Cardiac muscle cell (in vitro differentiated cells and primary cell): Measurements from ENCODE around the gene LRRC23. TPM values are rescaled to one million over a fixed set of nuclear protein-coding genes. Genes with fewer than 3 reads are reported as not detected.
"Not testable (repeated sequence)": the region's sequence is repeated elsewhere in the genome, so short reads cannot be mapped to it uniquely, and the experiment has no call there.

Experiments used
- DNase-seq, 2 donors: peaks; one replicate each; pipeline versions ENCODE4 v3.0.0 to v3.0.0-alpha.2; 2010 to 2017; ENCODE audit warnings: low read depth in 1 of 2, low spot score in 1 of 2
- H3K27ac ChIP-seq: fragments of 200-600 bp; sonication (generic); 2 replicates; pipeline ENCODE4 v1.5.1; 2016
- H3K27me3 ChIP-seq: fragments of 200-600 bp; sonication (generic); 2 replicates; pipeline ENCODE4 v1.6.0; 2016; ENCODE audit warnings: control low read depth
- H3K36me3 ChIP-seq: fragments of 200-600 bp; sonication (generic); 2 replicates; pipeline ENCODE4 v1.5.1; 2016; ENCODE audit warnings: control low read depth
- H3K4me1 ChIP-seq: fragments of 200-600 bp; sonication (generic); 2 replicates; pipeline ENCODE4 v1.8.1; 2017; ENCODE audit warnings: low read depth, mild to moderate bottlenecking, mixed run types
- H3K4me3 ChIP-seq: fragments of 200-600 bp; sonication (generic); 2 replicates; pipeline ENCODE4 v1.5.1; 2016; ENCODE audit warnings: mild to moderate bottlenecking
- H3K9me3 ChIP-seq: fragments of 200-600 bp; sonication (generic); 2 replicates; pipeline ENCODE4 v1.5.1; 2017; ENCODE audit warnings: low read depth, mild to moderate bottlenecking, control low read depth
- polyA plus RNA-seq: library from polyadenylated mRNA; unstranded; fragments of >200 nt; fragmentation: Nextera tagmentation; extraction: Ambion mirVana; gene quantifications from 2 replicates; pipeline ENCODE4 v1.2.1, GENCODE V29; 2016
- total RNA-seq: library from RNA; depleted of rRNA; stranded (reverse); fragments of >200 nt; gene quantifications from 2 replicates; pipeline ENCODE4 v1.2.3, GENCODE V29; 2016
- TF ChIP-seq, protein P1 (sequence below): IDR thresholded peaks from 2 replicates; pipeline ENCODE4 v1.5.1; 2012; ENCODE audit warnings: low read depth, mild to moderate bottlenecking, low read length

The LRRC23 gene
- total and polyA plus RNA-seq, 2 experiments from 2014 or later = 17.5 to 23.7 TPM

DNA sequence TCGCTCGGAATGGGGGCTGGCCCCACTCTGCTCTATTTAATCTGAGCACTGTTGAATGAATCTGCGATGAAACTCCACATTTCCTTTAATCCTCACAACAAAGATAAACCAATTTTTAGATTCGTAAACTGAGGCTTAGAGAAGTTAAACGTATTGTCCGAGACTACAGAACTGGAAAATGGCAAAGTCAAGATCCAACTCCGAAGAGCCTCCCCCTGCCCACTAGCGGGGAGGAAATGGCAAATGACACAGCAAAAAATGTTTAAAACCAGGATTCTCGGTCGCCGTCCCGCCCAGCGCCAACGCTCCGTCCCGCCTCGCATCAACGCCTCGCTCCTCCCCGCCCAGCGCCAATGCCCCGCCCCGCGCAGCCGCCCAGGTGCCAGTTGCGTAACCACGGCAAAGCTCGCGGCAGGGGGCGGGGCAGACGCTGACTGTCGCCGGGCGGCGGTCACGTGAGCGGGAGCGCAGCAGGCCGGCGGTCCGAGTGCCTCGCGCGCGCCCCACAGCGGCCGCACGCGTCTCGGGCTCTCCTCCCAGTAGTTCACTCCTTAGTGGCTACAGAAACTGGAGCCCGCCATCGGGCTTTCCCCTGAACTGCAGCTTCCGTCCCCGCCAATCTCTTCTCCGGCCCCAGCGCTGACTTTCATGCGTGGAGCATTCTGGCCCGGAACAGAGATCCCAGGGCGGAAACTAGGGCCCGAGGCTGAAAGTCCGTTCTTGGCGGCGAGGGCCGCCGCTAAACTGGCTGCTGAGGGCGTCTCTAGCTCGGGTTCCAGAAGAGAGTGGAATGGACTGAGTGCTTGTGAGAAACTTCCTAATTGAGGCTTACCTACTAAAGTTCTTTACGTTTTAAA is 13.6 kb upstream of the LRRC23 start:
- TF ChIP-seq, protein P1, sequence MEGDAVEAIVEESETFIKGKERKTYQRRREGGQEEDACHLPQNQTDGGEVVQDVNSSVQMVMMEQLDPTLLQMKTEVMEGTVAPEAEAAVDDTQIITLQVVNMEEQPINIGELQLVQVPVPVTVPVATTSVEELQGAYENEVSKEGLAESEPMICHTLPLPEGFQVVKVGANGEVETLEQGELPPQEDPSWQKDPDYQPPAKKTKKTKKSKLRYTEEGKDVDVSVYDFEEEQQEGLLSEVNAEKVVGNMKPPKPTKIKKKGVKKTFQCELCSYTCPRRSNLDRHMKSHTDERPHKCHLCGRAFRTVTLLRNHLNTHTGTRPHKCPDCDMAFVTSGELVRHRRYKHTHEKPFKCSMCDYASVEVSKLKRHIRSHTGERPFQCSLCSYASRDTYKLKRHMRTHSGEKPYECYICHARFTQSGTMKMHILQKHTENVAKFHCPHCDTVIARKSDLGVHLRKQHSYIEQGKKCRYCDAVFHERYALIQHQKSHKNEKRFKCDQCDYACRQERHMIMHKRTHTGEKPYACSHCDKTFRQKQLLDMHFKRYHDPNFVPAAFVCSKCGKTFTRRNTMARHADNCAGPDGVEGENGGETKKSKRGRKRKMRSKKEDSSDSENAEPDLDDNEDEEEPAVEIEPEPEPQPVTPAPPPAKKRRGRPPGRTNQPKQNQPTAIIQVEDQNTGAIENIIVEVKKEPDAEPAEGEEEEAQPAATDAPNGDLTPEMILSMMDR = peak; percentile 81
- H3K27ac ChIP-seq = peak overlapping the region; percentile 54
- H3K9me3 ChIP-seq = no peaks in the 10 kb centered on the region
- peak; percentile 98 to 99 for DNase-seq
- no peaks in the 10 kb centered on the region for H3K4me1 ChIP-seq
- H3K27me3 ChIP-seq = no peaks in the 10 kb centered on the region
- peak overlapping the region; percentile 32 for H3K4me3 ChIP-seq
- no peaks in the 10 kb centered on the region for H3K36me3 ChIP-seq

DNA sequence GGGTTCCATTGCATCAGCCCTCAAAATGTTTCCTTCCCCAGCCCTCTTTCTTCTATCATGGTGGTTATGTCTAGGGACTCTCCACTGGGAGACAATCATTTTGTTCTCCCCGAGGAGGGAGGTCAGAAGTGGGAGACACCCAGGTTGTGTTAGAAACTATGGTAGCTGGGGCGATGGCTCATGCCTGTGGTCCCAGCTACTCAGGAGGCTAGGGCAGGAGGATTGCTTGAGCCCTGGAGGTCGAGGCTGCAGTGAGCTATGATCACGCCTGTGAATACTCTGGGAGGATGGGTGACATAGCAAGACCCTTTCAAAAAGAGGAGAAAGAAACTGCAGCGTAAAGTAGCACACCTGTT is 13.0 kb upstream of the LRRC23 start:
- no peaks in the 10 kb centered on the region for H3K4me1 ChIP-seq
- TF ChIP-seq, protein P1 = no peak
- DNase-seq = no peak
- H3K4me3 ChIP-seq = peak overlapping the region; percentile 25
- H3K27ac ChIP-seq = peak overlapping the region; percentile 54
- H3K27me3 ChIP-seq = no peaks in the 10 kb centered on the region
- no peaks in the 10 kb centered on the region for H3K36me3 ChIP-seq
- H3K9me3 ChIP-seq = no peaks in the 10 kb centered on the region

DNA sequence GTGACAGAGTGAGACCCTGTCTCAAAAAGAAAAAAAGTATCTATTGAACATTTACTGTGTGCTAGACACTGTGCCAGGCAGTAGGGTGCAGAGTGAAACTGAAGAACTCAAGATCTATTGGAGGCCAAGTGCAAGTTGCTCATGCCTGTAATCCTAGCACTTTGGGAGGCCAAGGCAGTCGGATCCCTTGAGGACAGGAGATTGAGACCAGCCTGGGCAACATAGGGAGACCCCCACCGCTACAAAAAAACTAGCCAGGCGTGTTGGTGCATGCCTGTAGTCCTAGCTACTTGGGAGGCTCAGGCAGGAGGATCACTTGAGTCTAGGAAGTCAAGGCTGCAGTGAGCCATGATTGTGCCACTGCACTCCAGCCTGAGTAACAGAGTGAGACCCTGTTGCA is 11.9 kb upstream of the LRRC23 start:
- not testable (repeated sequence) for H3K27me3 ChIP-seq, H3K27ac ChIP-seq, H3K9me3 ChIP-seq, DNase-seq, H3K4me1 ChIP-seq, H3K4me3 ChIP-seq, H3K36me3 ChIP-seq

DNA sequence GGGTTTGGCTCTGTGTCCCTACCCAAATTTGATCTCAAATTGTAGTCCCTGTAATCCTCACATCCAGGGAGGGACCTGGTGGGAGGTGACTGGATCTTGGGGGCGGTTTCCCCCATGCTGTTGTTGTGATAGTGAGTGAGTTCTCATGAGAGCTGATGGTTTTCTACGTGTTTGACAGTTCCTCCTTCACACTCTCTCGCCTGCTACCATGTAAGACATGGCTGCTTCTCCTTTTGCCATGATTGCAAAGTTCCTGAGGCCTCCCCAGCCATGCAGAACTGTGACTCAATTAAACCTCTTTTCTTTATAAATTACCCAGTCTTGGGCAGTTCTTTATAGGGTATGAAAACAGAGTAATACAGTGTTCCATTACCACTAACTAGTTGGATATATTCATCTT is 10.3 kb upstream of the LRRC23 start:
- TF ChIP-seq, protein P1 = no peak
- H3K27ac ChIP-seq = no peak overlapping the region
- no peak overlapping the region for H3K4me3 ChIP-seq
- DNase-seq = no peak
- no peaks in the 10 kb centered on the region for H3K9me3 ChIP-seq
- H3K27me3 ChIP-seq = no peaks in the 10 kb centered on the region
- H3K4me1 ChIP-seq = no peaks in the 10 kb centered on the region
- no peaks in the 10 kb centered on the region for H3K36me3 ChIP-seq

DNA sequence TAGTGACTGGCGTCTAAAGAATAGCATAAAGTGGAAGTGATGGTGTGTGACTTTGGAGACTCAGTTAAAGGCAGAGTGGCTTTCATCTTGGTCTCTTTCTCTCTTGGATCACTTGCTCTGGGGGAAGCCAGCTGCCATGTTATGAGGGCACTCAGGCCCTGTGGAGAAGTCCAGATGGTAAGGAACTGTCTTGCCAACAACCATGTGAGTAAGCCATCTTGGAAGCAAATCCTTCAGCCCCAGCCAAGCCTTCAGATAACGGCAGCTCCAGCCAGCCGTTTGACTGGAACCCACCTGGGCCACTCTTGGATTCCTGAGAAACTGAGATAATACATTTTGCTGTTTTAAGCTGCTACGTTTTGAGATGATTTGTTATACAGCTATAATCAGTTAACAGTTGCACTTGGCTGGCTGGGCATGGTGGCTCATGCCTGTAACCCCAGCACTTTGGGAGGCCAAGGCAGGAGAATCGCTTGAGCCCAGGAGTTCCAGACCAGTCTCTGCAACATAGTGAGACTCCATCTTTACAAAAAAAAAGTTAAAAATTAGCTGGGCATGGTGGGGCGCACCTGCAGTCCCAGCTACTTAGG is 7.7 kb upstream of the LRRC23 start:
- Histone ChIP-seq H3K27ac (no peak overlapping the region), H3K9me3 (no peaks in the 10 kb centered on the region), H3K4me3 (no peak overlapping the region), H3K27me3 (no peaks in the 10 kb centered on the region), H3K36me3 (no peaks in the 10 kb centered on the region), H3K4me1 (no peaks in the 10 kb centered on the region)
- TF ChIP-seq, protein P1 = no peak
- DNase-seq = no peak

DNA sequence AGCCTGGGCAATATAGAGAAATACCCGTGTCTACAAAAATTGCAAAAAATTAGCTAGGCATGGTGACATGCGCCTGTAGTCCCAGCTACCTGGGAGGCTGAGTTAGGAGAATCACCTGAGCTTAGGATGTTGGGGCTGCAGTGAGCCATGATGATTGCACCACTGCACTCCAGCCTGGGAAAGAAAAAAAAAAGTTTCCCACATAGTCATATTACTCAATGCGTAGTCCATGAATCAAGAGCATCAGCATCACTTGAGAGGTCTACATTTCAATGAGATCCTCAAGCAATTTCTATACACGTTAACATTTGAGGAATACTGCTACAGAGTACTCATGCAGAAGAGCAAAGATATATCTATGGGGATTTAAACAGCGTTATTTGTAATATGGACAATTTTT is 5.2 kb upstream of the LRRC23 start:
- no peak overlapping the region for H3K27ac ChIP-seq
- TF ChIP-seq, protein P1 = no peak
- no peaks in the 10 kb centered on the region for H3K27me3 ChIP-seq
- no peaks in the 10 kb centered on the region for H3K36me3 ChIP-seq
- no peaks in the 10 kb centered on the region for H3K4me1 ChIP-seq
- DNase-seq = peak in 1 of 2 donors; percentile 14
- no peak overlapping the region for H3K4me3 ChIP-seq
- no peaks in the 10 kb centered on the region for H3K9me3 ChIP-seq
